IPS-15b (cell line): ENCODE results near the gene STK11.

Experiments used
- H3K27me3 ChIP-seq: one replicate; pipeline ENCODE4 v1.6.1; 2013; ENCODE audit warnings: low read length; ENCODE audit not compliant: control insufficient read depth, insufficient read depth
- H3K36me3 ChIP-seq: one replicate; pipeline ENCODE4 v1.6.1; 2013; ENCODE audit warnings: low read length; ENCODE audit not compliant: control insufficient read depth, insufficient read depth
- H3K4me1 ChIP-seq: one replicate; pipeline ENCODE4 v1.6.1; 2013; ENCODE audit warnings: mild to moderate bottlenecking, low read length; ENCODE audit not compliant: control insufficient read depth, insufficient read depth
- H3K4me3 ChIP-seq: one replicate; pipeline ENCODE4 v1.5.1; 2013; ENCODE audit warnings: low read depth, low read length
- H3K9ac ChIP-seq: one replicate; pipeline ENCODE4 v1.6.1; 2013; ENCODE audit warnings: low read depth, mild to moderate bottlenecking, low read length
- H3K9me3 ChIP-seq: one replicate; pipeline ENCODE4 v1.6.1; 2013; ENCODE audit warnings: mild to moderate bottlenecking, low read length; ENCODE audit not compliant: control insufficient read depth, insufficient read depth

STK11 gene

DNA sequence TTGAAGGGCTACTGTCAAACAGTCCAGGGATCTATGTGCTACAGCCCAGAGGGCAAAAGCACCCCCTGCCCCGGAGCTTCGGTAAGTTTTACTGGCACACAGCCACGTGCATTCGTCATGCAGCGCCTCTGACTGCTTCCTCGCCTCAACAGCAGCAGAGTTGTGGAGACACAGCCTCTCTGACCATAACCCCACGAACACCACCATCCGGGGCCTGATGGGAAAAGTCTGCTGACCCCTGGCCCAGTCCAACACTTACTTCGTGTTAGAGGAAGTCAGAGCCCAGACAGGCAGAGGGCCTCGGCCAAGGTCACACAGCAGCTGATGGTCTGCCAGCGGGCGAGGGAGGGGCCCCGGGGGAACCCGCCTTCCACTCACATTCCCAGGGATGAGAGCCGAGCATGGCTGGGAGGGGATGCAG is 27.1 kb downstream of the STK11 start:
- no peaks in the 10 kb centered on the region for H3K4me1 ChIP-seq
- H3K9ac ChIP-seq = no peak overlapping the region
- H3K27me3 ChIP-seq = no peaks in the 10 kb centered on the region
- H3K4me3 ChIP-seq = no peak overlapping the region
- no peaks in the 10 kb centered on the region for H3K9me3 ChIP-seq
- peaks cover 34% of the 10 kb centered on the region for H3K36me3 ChIP-seq

DNA sequence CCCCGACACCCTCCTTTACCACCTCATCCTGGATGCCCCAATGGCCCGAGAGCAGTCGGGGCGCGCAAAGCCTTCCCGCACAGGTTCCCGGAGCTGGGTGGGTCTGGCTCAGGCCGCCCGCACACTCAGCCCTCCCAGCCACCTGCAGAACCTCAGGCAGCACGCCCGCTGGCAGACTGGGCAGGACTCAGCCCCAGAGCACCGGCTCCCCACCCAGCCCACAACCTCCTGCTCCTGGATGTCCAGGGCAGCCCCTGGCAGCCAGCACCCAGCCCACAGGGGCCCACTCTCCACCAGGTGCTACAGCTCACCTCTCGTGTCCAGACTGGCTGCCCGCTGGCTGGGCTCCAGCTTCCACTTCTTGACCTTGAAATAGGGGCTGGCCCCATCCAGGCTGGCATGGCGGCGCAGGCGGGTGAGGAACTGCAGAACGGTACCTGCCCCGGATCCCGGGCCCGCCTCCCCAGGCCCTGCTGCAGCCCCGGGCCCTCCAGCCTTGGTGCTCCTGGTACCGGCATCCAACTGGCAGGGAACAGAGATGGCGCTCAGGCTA is 27.6 kb downstream of the STK11 start:
- H3K9ac ChIP-seq = no peak overlapping the region
- H3K27me3 ChIP-seq = no peaks in the 10 kb centered on the region
- no peak overlapping the region for H3K4me3 ChIP-seq
- no peaks in the 10 kb centered on the region for H3K4me1 ChIP-seq
- H3K9me3 ChIP-seq = no peaks in the 10 kb centered on the region
- H3K36me3 ChIP-seq = peaks cover 34% of the 10 kb centered on the region

DNA sequence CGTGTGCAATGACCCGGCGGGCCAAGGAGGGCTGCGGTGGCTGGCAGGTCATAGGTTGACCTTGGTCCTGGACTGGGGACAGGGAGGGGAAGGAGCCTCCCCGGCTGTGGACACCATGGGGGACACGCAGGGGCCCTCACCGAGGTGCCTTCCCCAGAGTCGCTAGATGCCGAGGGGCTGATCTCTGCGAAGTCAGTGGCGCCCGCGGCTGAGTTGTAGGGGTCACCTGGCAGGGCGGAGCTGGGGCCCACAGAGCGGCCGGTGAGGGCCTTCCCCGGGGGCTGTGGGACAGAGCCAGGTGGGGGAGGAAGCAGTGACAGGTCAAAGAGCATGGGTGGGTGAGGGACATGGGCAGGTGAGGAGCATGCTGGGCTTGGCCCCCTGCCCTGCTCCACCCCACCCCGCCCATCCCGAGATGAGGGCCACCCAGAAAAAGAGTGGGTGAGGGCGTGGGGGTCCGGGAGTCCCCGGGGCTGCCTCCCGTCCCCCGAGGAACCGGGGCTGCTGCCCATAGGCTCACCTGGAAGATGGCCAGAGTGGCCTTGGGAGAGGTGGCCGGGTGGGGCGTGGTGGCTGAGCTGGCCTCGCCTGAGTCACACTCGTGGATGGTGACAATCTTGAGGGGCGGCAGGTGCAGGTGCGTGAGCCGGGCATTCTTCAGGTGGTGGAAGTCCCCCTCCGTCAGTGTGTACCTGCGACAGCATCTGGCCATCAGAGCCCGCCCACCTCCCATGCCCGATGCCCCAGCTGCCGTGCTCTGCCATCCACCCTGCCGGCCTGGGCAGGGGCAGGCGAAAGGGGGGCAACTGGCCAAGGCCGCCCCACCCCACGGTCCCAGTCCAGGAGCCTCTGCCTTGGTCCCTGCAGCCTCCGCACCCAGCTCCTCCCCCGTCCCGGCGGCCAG is 28.7 kb downstream of the STK11 start:
- Histone ChIP-seq H3K9me3 (no peaks in the 10 kb centered on the region), H3K4me3 (no peak overlapping the region), H3K9ac (no peak overlapping the region), H3K27me3 (no peaks in the 10 kb centered on the region), H3K36me3 (peaks cover 34% of the 10 kb centered on the region), H3K4me1 (no peaks in the 10 kb centered on the region)

DNA sequence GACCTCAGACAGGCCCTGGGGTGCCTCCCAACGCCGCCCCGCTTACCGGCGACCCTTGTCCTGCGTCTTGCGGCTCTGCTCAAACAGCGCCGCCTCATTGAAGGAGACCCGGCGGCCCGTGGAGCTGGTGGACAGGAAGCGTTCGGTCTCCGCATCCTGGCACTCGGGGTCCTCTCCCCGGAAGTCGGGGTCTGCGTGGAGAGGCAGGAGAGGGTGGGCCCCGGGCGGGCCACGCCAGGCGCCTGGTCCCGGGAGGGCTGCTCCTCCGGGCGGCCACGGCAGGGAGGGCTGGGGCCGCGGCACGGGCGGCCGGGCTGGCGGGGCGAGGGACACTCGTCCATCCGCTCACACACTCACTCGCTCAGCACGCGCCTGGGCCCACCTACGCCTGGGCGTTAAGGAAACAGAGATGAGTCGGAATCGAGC is 29.4 kb downstream of the STK11 start:
- H3K27me3 ChIP-seq = no peaks in the 10 kb centered on the region

DNA sequence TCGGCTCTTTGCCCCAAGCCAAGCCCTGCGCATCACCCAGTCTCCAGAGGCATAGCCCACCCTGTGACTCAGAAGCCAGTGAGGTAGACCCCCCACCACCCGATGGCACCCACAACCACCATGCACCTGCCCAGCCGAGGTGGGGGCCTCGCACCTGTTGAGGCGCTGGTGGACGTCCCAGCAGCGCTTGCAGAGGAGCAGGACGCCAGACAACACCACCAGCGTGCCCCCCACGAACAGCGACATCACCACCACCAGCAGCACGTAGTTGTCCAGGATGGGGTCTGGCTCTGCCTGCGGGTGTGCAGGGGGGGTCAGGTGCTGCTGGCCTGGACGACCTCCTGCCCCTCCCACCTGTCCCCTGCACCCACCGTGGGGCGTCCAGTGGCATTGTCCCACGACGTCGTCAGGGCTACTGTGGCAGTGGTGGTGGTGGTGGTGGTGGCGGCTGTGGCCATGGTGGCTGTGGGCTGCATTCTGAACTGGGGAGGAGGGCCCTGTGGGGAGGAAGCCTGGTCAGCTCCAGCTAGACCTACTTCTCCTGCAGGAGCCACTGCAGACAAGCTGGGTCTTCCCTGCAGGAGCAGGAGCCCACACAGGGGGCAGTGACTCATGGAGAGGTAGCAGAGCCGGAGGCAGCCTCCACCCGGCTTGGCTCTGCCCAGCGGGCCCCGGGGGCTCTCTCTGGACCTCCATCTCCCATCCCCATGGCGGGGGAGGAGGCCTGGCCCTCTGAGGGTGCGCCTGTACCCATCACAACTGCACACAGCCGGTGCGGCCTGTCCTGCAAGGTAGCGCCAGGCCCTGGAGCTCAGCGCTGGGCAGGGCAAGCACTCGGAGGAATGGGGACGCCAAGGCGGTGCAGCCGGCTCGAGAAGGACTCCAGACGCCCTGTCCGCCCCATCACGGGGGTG is 30.3 kb downstream of the STK11 start:
- H3K36me3 ChIP-seq = peaks cover 34% of the 10 kb centered on the region
- no peaks in the 10 kb centered on the region for H3K4me1 ChIP-seq
- H3K4me3 ChIP-seq = peak overlapping the region; percentile 46
- H3K9ac ChIP-seq = peak overlapping the region; percentile 24
- no peaks in the 10 kb centered on the region for H3K27me3 ChIP-seq
- no peaks in the 10 kb centered on the region for H3K9me3 ChIP-seq

More for the DNA sequence above, 29.4 kb downstream of the STK11 start:
- no peak overlapping the region for H3K4me3 ChIP-seq
- H3K36me3 ChIP-seq = peaks cover 34% of the 10 kb centered on the region
- H3K4me1 ChIP-seq = no peaks in the 10 kb centered on the region
- H3K9ac ChIP-seq = no peak overlapping the region
- no peaks in the 10 kb centered on the region for H3K9me3 ChIP-seq

DNA sequence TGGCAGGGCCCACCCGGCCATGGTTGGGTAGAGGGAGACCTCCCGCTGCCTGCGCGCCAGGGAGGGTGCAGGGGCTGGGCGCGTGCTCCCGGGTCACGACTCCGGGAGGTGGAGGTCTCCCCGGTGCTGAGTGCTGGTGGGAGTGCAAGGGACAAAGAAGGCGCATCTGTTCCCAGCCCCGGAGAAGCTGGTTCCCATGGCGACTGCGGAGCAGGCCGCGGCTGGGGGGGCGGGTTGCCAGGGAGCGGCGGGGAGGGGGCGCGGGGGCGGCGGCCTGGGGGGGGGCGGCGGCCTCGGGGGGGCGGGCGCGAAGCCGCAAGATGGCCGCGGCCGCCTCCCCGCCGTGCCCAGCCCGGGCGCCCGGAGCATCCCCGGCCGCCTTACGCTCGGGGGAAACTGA is 31.0 kb downstream of the STK11 start:
- no peaks in the 10 kb centered on the region for H3K9me3 ChIP-seq
- H3K27me3 ChIP-seq = no peaks in the 10 kb centered on the region
- peaks cover 34% of the 10 kb centered on the region for H3K36me3 ChIP-seq
- peak overlapping the region; percentile 24 for H3K9ac ChIP-seq
- H3K4me3 ChIP-seq = peak overlapping the region; percentile 68
- H3K4me1 ChIP-seq = no peaks in the 10 kb centered on the region

DNA sequence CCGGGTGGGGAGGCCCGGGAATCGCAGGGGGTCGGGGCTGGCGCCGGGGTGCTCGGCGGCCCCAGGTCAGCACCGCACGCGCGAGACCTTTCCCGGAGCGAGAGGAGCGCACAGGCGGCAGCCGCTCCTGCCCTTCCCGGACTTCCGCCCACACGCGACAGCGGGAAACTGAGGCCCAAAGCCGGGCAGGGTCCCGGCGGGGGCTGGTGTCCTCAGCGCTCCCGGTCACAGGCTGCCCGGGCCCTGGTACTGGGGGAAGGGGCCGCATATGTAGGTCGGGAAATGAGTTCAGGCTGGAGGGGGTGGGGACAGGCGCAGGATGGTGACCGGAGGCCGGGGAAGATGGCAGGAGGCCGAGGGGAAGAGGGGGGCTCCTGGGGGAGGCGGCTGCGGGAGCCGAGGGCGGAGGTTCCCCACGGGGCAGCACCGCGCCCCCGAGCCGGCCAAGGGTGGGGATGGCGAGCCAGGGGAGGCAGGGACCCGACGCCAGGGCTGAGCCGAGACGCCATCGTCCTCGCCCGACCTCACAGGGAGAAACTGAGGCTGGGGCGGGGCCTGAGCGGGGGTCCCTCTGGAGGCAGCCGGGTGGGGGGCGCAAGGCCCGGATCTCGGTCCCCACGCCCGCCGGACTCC is 31.6 kb downstream of the STK11 start:
- Histone ChIP-seq H3K4me1 (no peaks in the 10 kb centered on the region), H3K9me3 (no peaks in the 10 kb centered on the region)

DNA sequence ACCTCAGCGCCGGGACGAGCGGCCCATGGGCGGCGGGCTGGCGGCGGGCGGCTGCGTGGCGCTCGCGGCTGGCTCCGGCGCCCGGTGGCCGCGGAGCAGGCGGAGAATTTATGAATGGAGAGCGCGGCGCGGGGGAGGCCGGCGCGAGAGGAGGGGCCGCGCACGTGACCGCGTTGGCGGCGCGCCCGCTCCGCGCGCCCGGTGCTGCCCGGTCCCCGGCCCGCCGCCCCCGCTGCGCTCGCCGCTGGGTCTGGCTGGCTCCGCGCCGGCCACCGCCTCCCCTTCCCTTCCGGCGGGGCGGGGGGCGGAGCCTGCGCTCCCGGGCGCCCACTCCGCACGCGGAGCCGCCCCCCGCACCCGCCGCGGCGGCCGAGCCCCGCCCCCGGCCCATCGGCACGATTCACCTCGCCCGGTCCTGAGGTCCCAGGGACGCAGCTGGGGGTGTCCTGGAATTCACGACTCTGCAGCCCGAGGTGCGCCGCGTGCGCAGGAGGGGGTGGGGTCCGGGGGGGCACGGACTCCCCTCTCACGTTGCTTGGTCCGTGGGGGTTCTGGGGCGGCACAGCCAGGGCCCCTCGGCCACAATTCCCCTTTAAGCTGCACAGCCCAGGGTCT is 32.3 kb downstream of the STK11 start, which contains the start of gene CBARP:
TSS of gene CBARP (minus strand) at position 252 of the 615 bp plus-strand sequence. CDS start 1,905 bp downstream, outside the sequence.
- no peaks in the 10 kb centered on the region for H3K9me3 ChIP-seq
- no peaks in the 10 kb centered on the region for H3K27me3 ChIP-seq
- peaks cover 25% of the 10 kb centered on the region for H3K36me3 ChIP-seq
- peak within 1 kb of the TSS; percentile 68 for H3K4me3 ChIP-seq
- peak within 1 kb of the TSS; percentile 24 for H3K9ac ChIP-seq
- no peaks in the 10 kb centered on the region for H3K4me1 ChIP-seq

More for the DNA sequence above, 31.6 kb downstream of the STK11 start:
- Histone ChIP-seq H3K4me3 (peak overlapping the region; percentile 68), H3K36me3 (peaks cover 31% of the 10 kb centered on the region), H3K9ac (peak overlapping the region; percentile 24), H3K27me3 (no peaks in the 10 kb centered on the region)

DNA sequence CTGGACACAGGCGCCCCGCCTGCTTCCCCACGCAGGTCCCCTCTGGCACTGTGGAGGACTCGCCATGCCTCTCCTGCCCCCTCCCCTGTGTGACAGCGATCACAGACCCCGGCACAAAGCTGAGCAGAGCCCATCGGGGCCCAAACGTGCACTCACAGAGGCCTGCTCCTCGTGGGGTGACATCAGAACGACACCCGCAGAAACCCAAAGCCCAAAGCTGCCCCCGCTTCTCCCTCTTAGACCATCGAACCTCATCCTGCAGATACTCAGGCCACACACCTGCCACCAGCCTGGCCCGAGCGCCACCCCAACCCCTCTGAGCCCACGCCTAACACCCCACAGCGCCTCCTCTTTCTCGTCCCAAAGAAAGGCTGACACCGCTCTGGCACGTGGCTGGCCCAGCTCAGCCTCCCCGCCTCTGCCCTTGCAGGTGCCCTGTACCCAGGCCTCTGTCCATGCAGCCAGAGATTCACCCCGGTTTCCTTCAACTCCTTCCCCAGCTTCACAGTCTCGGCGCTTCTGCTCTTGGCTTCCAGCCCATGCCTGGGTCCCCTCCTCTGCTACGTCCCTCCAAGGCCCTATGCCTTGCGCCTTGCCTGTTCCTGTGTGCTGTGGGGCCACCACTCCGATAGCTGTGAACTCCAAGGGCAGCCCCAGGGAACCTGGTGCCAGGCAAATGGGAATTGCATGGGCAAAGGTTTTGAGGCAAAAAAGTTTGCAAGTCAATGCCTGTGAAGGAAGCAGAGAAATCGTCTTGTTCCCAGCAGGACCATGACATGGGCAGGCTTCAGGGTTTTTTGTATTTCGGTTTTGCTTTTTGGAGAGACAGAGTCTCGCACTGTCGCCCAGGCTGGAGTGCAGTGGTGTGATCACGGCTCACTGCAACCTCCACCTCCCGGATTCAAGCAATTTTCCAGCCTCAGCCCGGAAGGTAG is 33.1 kb downstream of the STK11 start:
- H3K9ac ChIP-seq = no peak overlapping the region
- peak overlapping the region; percentile 50 for H3K4me3 ChIP-seq
- H3K4me1 ChIP-seq = no peaks in the 10 kb centered on the region
- no peaks in the 10 kb centered on the region for H3K9me3 ChIP-seq
- H3K27me3 ChIP-seq = no peaks in the 10 kb centered on the region
- H3K36me3 ChIP-seq = peaks cover 21% of the 10 kb centered on the region

DNA sequence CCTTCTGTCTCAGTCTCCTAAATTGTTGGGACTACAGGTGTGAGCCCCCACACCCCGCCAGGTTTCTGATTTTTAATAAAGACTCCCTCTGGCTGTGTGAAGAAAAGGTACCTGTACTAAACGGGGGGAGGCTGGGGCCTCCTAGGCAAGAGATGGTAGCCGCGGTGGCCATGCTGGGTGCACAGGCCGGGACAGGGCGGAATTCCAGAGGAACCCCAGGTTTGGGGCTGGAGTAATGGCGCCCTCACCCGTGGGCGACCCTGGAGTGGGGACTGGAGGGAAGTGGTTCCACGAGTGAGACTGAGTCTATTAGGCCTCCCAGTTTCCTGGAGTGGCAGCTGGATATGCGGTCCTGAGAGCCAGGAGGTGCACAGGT is 33.8 kb downstream of the STK11 start:
- Histone ChIP-seq H3K9ac (no peak overlapping the region), H3K4me1 (no peaks in the 10 kb centered on the region), H3K9me3 (no peaks in the 10 kb centered on the region), H3K4me3 (peak overlapping the region; percentile 49), H3K36me3 (peaks cover 13% of the 10 kb centered on the region), H3K27me3 (no peaks in the 10 kb centered on the region)
